Suprapubic skin (tissue), 4 donors: ENCODE results near the gene TESMIN. TPM values are rescaled to one million over a fixed set of nuclear protein-coding genes. Genes with fewer than 3 reads are reported as not detected.

Experiments used
- DNase-seq, 2 donors: peaks; one replicate each; pipeline ENCODE4 v3.0.0-alpha.2; 2019; ENCODE audit warnings: low spot score in 2 of 2
- H3K27ac ChIP-seq: fragments of 200-600 bp; sonication (generic); one replicate; pipeline ENCODE4 v1.5.1; 2019
- H3K27me3 ChIP-seq: fragments of 200-600 bp; sonication (generic); one replicate; pipeline ENCODE4 v1.5.1; 2019
- H3K36me3 ChIP-seq: fragments of 200-600 bp; sonication (generic); one replicate; pipeline ENCODE4 v1.5.1; 2019
- H3K4me1 ChIP-seq: fragments of 200-600 bp; sonication (generic); one replicate; pipeline ENCODE4 v1.5.1; 2019
- H3K4me3 ChIP-seq: fragments of 200-600 bp; sonication (generic); one replicate; pipeline ENCODE4 v1.5.1; 2019; ENCODE audit warnings: mild to moderate bottlenecking
- H3K9me3 ChIP-seq: fragments of 200-600 bp; sonication (generic); one replicate; pipeline ENCODE4 v1.5.1; 2019
- CTCF ChIP-seq, 2 donors: fragments of 200-600 bp in 1 of 2; fragments of 450-650 bp in 1 of 2; sonication (generic) in 1 of 2; IDR thresholded peaks; one replicate each; pipeline ENCODE4 v1.5.1; 2016 to 2019; ENCODE audit warnings: antibody characterized with exemption in 2 of 2, mild to moderate bottlenecking in 1 of 2, moderate library complexity in 1 of 2
- EP300 ChIP-seq: sonication (generic); formaldehyde crosslinking; IDR thresholded peaks from one replicate; pipeline ENCODE4 v1.6.1; 2017; ENCODE audit warnings: antibody characterized with exemption
- POLR2A ChIP-seq, 2 donors: fragments of 450-650 bp; IDR thresholded peaks; one replicate each; pipeline ENCODE4 v1.6.1; 2017; ENCODE audit warnings: antibody characterized with exemption in 2 of 2, mild to moderate bottlenecking in 2 of 2, moderate library complexity in 2 of 2
- POLR2AphosphoS5 ChIP-seq, 3 donors: sonication (generic); formaldehyde crosslinking; IDR thresholded peaks; one replicate each; pipeline ENCODE4 v1.6.1; 2017; ENCODE audit warnings: antibody characterized with exemption in 3 of 3
- WGBS: methylation state at CpG from one replicate; pipeline ENCODE4 v1.1.5; 2018; 5-methylcytosine and 5-hydroxymethylcytosine counted together
- total RNA-seq, 4 donors: library from RNA; depleted of rRNA; stranded (reverse); fragments of >200 nt; gene quantifications; one replicate each; pipeline ENCODE4 v1.1.0, GENCODE V29; 2016

TESMIN gene
- total RNA-seq, 4 donors from 2014 or later: 1.2 to 3.5 (median 2.8) TPM

- TF ChIP-seq POLR2AphosphoS5 (IDR thresholded peaks at IDR 0.05) (no peak), CTCF (IDR thresholded peaks at IDR 0.05) (no peak), POLR2A (IDR thresholded peaks at IDR 0.05) (no peak), EP300 (no peak)
- WGBS: 64% methylated on average over 9 of the region's 9 CpGs
- H3K36me3 ChIP-seq: no peaks in the 10 kb centered on the region
- H3K4me1 ChIP-seq: peaks cover 17% of the 10 kb centered on the region
- H3K4me3 ChIP-seq: no peak overlapping the region
- no peak overlapping the region for H3K27ac ChIP-seq
- peak in 1 of 2 donors; percentile 62 for DNase-seq
- H3K27me3 ChIP-seq: peaks cover 32% of the 10 kb centered on the region
- no peaks in the 10 kb centered on the region for H3K9me3 ChIP-seq
Observed at GRCh38 chr11:68682531-68682961, 68.8 kb downstream of the TESMIN start.

DNA sequence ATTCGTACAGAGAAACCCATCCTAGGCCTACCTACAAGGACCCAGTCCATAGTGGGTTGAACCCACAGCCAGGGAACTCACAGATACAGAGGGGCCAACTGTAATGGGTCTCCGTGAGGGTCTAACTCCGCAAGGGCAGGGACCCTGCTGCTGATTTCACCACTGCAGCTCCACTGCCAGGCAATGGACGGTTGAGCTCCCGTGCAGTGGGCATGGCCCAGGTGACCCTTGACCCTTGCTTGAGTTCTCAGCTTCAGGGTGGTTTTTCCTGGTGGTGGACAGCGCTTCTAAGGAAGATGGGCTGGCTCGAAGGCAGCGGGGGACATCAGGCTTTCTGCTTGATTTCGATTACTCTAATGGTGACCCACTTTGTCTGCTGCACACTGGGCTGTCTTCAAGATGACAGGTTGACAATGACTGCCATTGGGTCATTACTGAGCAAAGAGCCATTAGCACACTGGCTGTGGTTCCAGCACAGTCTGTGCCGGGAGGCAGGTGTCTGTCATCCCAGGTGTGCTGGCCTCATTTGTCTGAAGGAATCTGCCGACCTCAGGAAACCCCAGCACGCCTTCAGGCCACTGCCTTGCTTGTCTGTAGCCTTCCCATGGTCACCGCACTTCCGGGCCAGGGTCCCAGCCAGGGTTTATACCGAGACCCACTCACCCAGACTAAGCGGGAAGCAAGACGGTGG lies 70.6 kb downstream of the TESMIN start:
- Histone ChIP-seq H3K27ac (no peak overlapping the region), H3K9me3 (no peaks in the 10 kb centered on the region), H3K27me3 (peaks cover 22% of the 10 kb centered on the region), H3K36me3 (no peaks in the 10 kb centered on the region), H3K4me3 (no peak overlapping the region), H3K4me1 (peaks cover 20% of the 10 kb centered on the region)
- 88% methylated on average over 14 of the region's 17 CpGs for WGBS
- TF ChIP-seq POLR2AphosphoS5 (IDR thresholded peaks at IDR 0.05): no peak
- no peak for TF ChIP-seq POLR2A (IDR thresholded peaks at IDR 0.05)
- TF ChIP-seq EP300: no peak
- TF ChIP-seq CTCF (IDR thresholded peaks at IDR 0.05): no peak
- peak in 1 of 2 donors; percentile 43 for DNase-seq

DNA sequence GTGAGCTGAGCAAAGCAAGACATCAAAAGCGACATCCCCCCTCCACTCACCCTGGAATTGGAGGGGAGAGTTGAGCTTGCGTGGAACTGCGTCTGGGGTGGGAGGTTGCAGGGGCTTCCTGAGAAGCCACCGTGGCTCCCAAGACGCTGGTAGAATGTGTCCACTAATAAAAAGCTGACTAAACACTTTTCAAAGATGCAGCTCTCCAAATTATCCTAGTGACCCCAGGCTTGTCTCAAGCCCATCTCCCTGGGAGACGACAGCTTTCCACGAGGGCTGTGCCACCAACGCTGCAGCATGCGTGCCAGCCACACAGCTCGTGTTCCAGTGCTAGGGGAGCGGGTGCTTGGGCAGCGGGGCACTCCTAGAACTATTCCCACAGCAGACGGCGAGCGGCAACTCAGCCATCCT lies 73.3 kb downstream of the TESMIN start:
- Histone ChIP-seq H3K9me3 (no peaks in the 10 kb centered on the region), H3K4me1 (peaks cover 7% of the 10 kb centered on the region), H3K27me3 (peaks cover under 1% of the 10 kb centered on the region), H3K36me3 (no peaks in the 10 kb centered on the region), H3K27ac (no peak overlapping the region), H3K4me3 (no peak overlapping the region)
- 78% methylated on average over 15 of the region's 15 CpGs for WGBS
- TF ChIP-seq CTCF (IDR thresholded peaks at IDR 0.05) (no peak), EP300 (no peak), POLR2AphosphoS5 (IDR thresholded peaks at IDR 0.05) (no peak), POLR2A (IDR thresholded peaks at IDR 0.05) (no peak)
- DNase-seq: peak in 1 of 2 donors; percentile 74

- DNase-seq: no peak
Observed at GRCh38 chr11:68677432-68677831, 73.9 kb downstream of the TESMIN start.

More at GRCh38 chr11:68677432-68677831, 73.9 kb downstream of the TESMIN start:
- Histone ChIP-seq H3K36me3 (no peaks in the 10 kb centered on the region), H3K9me3 (no peaks in the 10 kb centered on the region), H3K4me1 (peaks cover 7% of the 10 kb centered on the region), H3K4me3 (no peak overlapping the region), H3K27me3 (peaks cover 6% of the 10 kb centered on the region), H3K27ac (no peak overlapping the region)
- 16% methylated on average over 6 of the region's 6 CpGs for WGBS
- TF ChIP-seq EP300 (no peak), POLR2A (IDR thresholded peaks at IDR 0.05) (no peak), CTCF (IDR thresholded peaks at IDR 0.05) (no peak)
